Mammary epithelial cell (primary cell): Measurements from ENCODE around the gene OGG1.

Experiments
- EZH2 ChIP-seq: IDR thresholded peaks from 2 replicates; pipeline ENCODE4 v1.6.1; 2012; ENCODE audit warnings: low read length, inconsistent platforms, borderline replicate concordance
- TF ChIP-seq, protein P1 (sequence below), 2 donors: IDR thresholded peaks in 1 of 2; conservative IDR thresholded peaks in 1 of 2; 2 replicates each; pipeline ENCODE4 v1.5.1; 2011 to 2012; ENCODE audit warnings: inconsistent platforms in 2 of 2, low read length in 2 of 2, mild to moderate bottlenecking in 2 of 2, control low read depth in 1 of 2, low read depth in 1 of 2; ENCODE audit not compliant: insufficient read depth in 1 of 2; ENCODE audit errors: extremely low read depth in 1 of 2

DNA sequence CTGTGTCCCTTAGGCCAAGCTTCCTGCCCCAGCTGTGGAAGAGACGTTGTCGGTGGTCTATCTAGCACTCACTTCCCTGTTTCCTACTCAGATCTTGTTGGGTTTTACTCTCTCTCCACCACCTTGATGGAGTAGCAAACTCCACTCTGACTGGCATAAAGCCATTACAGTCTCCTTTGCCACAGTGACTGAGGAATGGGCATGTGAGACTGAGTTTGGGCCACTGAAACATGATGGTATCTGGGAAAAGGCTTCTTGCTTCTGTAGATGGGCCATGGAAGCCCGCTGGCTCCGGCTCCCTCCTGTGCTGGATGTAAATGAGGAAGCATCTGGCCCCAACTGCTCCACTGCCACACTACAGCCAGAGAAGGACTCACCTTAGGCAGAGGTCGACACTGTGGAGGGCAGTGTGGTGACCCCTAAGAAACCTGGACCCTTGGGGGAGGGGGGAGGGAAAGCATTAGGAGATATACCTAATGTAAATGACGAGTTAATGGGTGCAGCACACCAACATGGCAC lies 29.4 kb downstream of the OGG1 start:
- TF ChIP-seq, protein P1, sequence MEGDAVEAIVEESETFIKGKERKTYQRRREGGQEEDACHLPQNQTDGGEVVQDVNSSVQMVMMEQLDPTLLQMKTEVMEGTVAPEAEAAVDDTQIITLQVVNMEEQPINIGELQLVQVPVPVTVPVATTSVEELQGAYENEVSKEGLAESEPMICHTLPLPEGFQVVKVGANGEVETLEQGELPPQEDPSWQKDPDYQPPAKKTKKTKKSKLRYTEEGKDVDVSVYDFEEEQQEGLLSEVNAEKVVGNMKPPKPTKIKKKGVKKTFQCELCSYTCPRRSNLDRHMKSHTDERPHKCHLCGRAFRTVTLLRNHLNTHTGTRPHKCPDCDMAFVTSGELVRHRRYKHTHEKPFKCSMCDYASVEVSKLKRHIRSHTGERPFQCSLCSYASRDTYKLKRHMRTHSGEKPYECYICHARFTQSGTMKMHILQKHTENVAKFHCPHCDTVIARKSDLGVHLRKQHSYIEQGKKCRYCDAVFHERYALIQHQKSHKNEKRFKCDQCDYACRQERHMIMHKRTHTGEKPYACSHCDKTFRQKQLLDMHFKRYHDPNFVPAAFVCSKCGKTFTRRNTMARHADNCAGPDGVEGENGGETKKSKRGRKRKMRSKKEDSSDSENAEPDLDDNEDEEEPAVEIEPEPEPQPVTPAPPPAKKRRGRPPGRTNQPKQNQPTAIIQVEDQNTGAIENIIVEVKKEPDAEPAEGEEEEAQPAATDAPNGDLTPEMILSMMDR (conservative IDR thresholded peaks at IDR 0.05 in 1 of 2, IDR thresholded peaks at IDR 0.05 in 1 of 2; ENCODE audit: extremely low read depth in 1 of 2, insufficient read depth in 1 of 2, low read depth in 1 of 2, low read length in 2 of 2), result no peak
- TF ChIP-seq EZH2, result no peak
